Activated CD4-positive, alpha-beta T cell treated with anti-CD3 and anti-CD28 coated beads, Interleukin-2, amount 50 U/mL, for 24 hours (primary cell): ENCODE results near the gene LARGE1.
"Not testable (repeated sequence)": the region's sequence is repeated elsewhere in the genome, so short reads cannot be mapped to it uniquely, and the experiment has no call there.

ENCODE experiments used
- DNase-seq, 2 donors: peaks; one replicate each; pipeline ENCODE4 v3.0.0-alpha.2; 2020; ENCODE audit warnings: low read depth in 1 of 2, low spot score in 1 of 2

The LARGE1 gene

GRCh38 chr22:33858653-33859052 is 61.6 kb downstream of the LARGE1 start:
- DNase-seq: not testable (repeated sequence)

GRCh38 chr22:33857767-33858166 is 62.5 kb downstream of the LARGE1 start:
- not testable (repeated sequence) for DNase-seq

GRCh38 chr22:33854724-33855123 is 65.6 kb downstream of the LARGE1 start:
- no peak for DNase-seq

- DNase-seq: no peak
These were observed 66.8 kb downstream of the LARGE1 start for GRCh38 chr22:33853200-33854097.

- DNase-seq: no peak
These were observed 68.4 kb downstream of the LARGE1 start for GRCh38 chr22:33851821-33852384.

- no peak for DNase-seq
These were observed 69.0 kb downstream of the LARGE1 start for GRCh38 chr22:33851240-33851639.

- no peak for DNase-seq
These were observed 69.6 kb downstream of the LARGE1 start for GRCh38 chr22:33850724-33851123.

- DNase-seq: no peak
These were observed 70.1 kb downstream of the LARGE1 start for GRCh38 chr22:33850193-33850592.

GRCh38 chr22:33848251-33848650 is 72.0 kb downstream of the LARGE1 start:
- DNase-seq: no peak

GRCh38 chr22:33844273-33844672 is 76.0 kb downstream of the LARGE1 start:
- DNase-seq: no peak

- no peak for DNase-seq
These were observed 77.7 kb downstream of the LARGE1 start for GRCh38 chr22:33842421-33843094.

- no peak for DNase-seq
These were observed 78.3 kb downstream of the LARGE1 start for GRCh38 chr22:33842006-33842354.

- no peak for DNase-seq
These were observed 78.8 kb downstream of the LARGE1 start for GRCh38 chr22:33841281-33842005.

- DNase-seq: no peak
These were observed 81.6 kb downstream of the LARGE1 start for GRCh38 chr22:33838644-33839043.

GRCh38 chr22:33837826-33838225 is 82.5 kb downstream of the LARGE1 start:
- no peak for DNase-seq

- no peak for DNase-seq
These were observed 85.0 kb downstream of the LARGE1 start for GRCh38 chr22:33835265-33835664.

GRCh38 chr22:33832558-33833151 is 87.6 kb downstream of the LARGE1 start:
- DNase-seq: no peak

GRCh38 chr22:33831651-33832050 is 88.6 kb downstream of the LARGE1 start:
- no peak for DNase-seq

GRCh38 chr22:33831207-33831606 is 89.1 kb downstream of the LARGE1 start:
- DNase-seq: no peak

GRCh38 chr22:33829546-33830280 is 90.6 kb downstream of the LARGE1 start:
- no peak for DNase-seq
